Activated naive CD8-positive, alpha-beta T cell treated with anti-CD3 and anti-CD28 coated beads, Interleukin-2, amount 50 U/mL, for 16 hours (primary cell): Measurements from ENCODE around the gene ESRRA.
"Not testable (repeated sequence)": the region's sequence is repeated elsewhere in the genome, so short reads cannot be mapped to it uniquely, and the experiment has no call there.

Source experiments
- DNase-seq: peaks from one replicate; pipeline ENCODE4 v3.0.0-alpha.2; 2020; ENCODE audit warnings: low read depth, low spot score

The ESRRA gene

GRCh38 chr11:64291752-64292459, 13.4 kb upstream of the ESRRA start:
- no peak for DNase-seq

- no peak for DNase-seq
These were observed 12.7 kb upstream of the ESRRA start for GRCh38 chr11:64292460-64293254.

- no peak for DNase-seq
These were observed 10.6 kb upstream of the ESRRA start for GRCh38 chr11:64294774-64295173.

GRCh38 chr11:64295760-64296159, 9.6 kb upstream of the ESRRA start:
- no peak for DNase-seq

- DNase-seq = no peak
These were observed 9.1 kb upstream of the ESRRA start for GRCh38 chr11:64296236-64296635.

GRCh38 chr11:64296830-64297698, 8.3 kb upstream of the ESRRA start:
- DNase-seq = no peak

- no peak for DNase-seq
These were observed 7.5 kb upstream of the ESRRA start for GRCh38 chr11:64297699-64298358.

GRCh38 chr11:64298966-64299846, 6.1 kb upstream of the ESRRA start:
- no peak for DNase-seq

- no peak for DNase-seq
These were observed 5.3 kb upstream of the ESRRA start, which contains the start of gene CATSPERZ for GRCh38 chr11:64299847-64300648. CATSPERZ (plus strand) TSS chr11:64300358; CDS start chr11:64300411, 53 bp downstream.

GRCh38 chr11:64303109-64304031, 2.0 kb upstream of the ESRRA start:
- DNase-seq = no peak

- DNase-seq = no peak
These were observed 1.4 kb upstream of the ESRRA start for GRCh38 chr11:64304032-64304315.

GRCh38 chr11:64304316-64305072, 830 bp upstream of the ESRRA start:
- peak; percentile 91 for DNase-seq

GRCh38 chr11:64305691-64306562, 603 bp downstream of the ESRRA start:
- DNase-seq = peak; percentile 21

GRCh38 chr11:64306563-64306875, 1.2 kb downstream of the ESRRA start:
- DNase-seq = no peak

GRCh38 chr11:64306876-64307622, 1.7 kb downstream of the ESRRA start:
- no peak for DNase-seq

- not testable (repeated sequence) for DNase-seq
These were observed 2.5 kb downstream of the ESRRA start for GRCh38 chr11:64307795-64308194.
